HepG2 (cell line): Measurements from ENCODE around the gene ZNF683. TPM values are rescaled to one million over a fixed set of nuclear protein-coding genes. Genes with fewer than 3 reads are reported as not detected.

Experiments used
- CEBPB ChIP-seq: IDR thresholded peaks from 2 replicates; pipeline ENCODE4 v1.6.1; 2011; ENCODE audit warnings: low read depth, low read length, improper control_type of control experiment, borderline replicate concordance
- DZIP1 ChIP-seq: sonication (generic); formaldehyde crosslinking; IDR thresholded peaks from 2 replicates; pipeline ENCODE4 v1.5.0; 2020; ENCODE audit warnings: mild to moderate bottlenecking, missing genetic modification reagents
- FOSL1 ChIP-seq: sonication (generic); formaldehyde crosslinking; IDR thresholded peaks from 2 replicates; pipeline ENCODE4 v1.9.0; 2021; ENCODE audit warnings: missing genetic modification reagents, borderline replicate concordance
- MXD3 ChIP-seq: IDR thresholded peaks from 2 replicates; pipeline ENCODE4 v1.6.1; 2016; ENCODE audit warnings: mild to moderate bottlenecking, missing biosample characterization, missing genetic modification reagents
- MXD4 ChIP-seq: IDR thresholded peaks from 2 replicates; pipeline ENCODE4 v1.6.1; 2016; ENCODE audit warnings: mild to moderate bottlenecking, missing biosample characterization, missing genetic modification reagents
- MZF1 ChIP-seq: sonication (generic); formaldehyde crosslinking; IDR thresholded peaks from 2 replicates; pipeline ENCODE4 v1.8.1; 2023; ENCODE audit warnings: mild to moderate bottlenecking, missing genetic modification reagents, borderline replicate concordance
- PCBP1 ChIP-seq: fragments of 200-400 bp; formaldehyde crosslinking; IDR thresholded peaks from 2 replicates; pipeline ENCODE4 v1.6.1; 2017; ENCODE audit warnings: mild to moderate bottlenecking, low read depth, low read length, borderline replicate concordance
- PHF8 ChIP-seq: sonication (generic); formaldehyde crosslinking; IDR thresholded peaks from 2 replicates; pipeline ENCODE4 v1.5.0; 2020; ENCODE audit warnings: missing genetic modification reagents
- SETDB1 ChIP-seq: sonication (generic); formaldehyde crosslinking; IDR thresholded peaks from 2 replicates; pipeline ENCODE4 v1.5.1; 2020; ENCODE audit warnings: missing genetic modification reagents, mild to moderate bottlenecking, borderline replicate concordance
- SSRP1 ChIP-seq: IDR thresholded peaks from 2 replicates; pipeline ENCODE4 v1.6.1; 2016; ENCODE audit warnings: control low read depth
- ZBTB38 ChIP-seq: sonication (generic); formaldehyde crosslinking; IDR thresholded peaks from 2 replicates; pipeline ENCODE4 v1.5.1; 2020; ENCODE audit warnings: mild to moderate bottlenecking, missing genetic modification reagents
- ZFP1 ChIP-seq: IDR thresholded peaks from 2 replicates; pipeline ENCODE4 v1.6.1; 2016
- ZNF460 ChIP-seq: sonication (generic); formaldehyde crosslinking; IDR thresholded peaks from 2 replicates; pipeline ENCODE4 v1.5.1; 2020; ENCODE audit warnings: missing genetic modification reagents, mild to moderate bottlenecking, borderline replicate concordance
- ZNF605 ChIP-seq: sonication (generic); formaldehyde crosslinking; IDR thresholded peaks from 2 replicates; pipeline ENCODE4 v1.8.0; 2022; ENCODE audit warnings: mild to moderate bottlenecking, missing genetic modification reagents
- polyA plus RNA-seq, 8 experiments: library from polyadenylated mRNA; depleted of rRNA in 3 of 8; stranded (reverse) in 7 of 8; unstranded in 1 of 8; fragments of >200 nt; fragmentation: Illumina TruSeq in 4 of 8; extraction: Trizol in 4 of 8; gene quantifications; 2 replicates each; pipeline versions ENCODE4 v1.2.1 to v1.2.3, GENCODE V29; 2011 to 2016; ENCODE audit warnings: low read depth in 4 of 8, missing spikeins in 1 of 8, mixed read lengths in 1 of 8; ENCODE audit not compliant: insufficient read depth in 1 of 8
- total RNA-seq, 5 experiments: library from RNA; depleted of rRNA; stranded (reverse); fragments of >200 nt; fragmentation: Illumina TruSeq; extraction: Trizol; gene quantifications; 2 replicates each; pipeline ENCODE4 v1.2.3, GENCODE V29; 2016; ENCODE audit warnings: low read depth in 1 of 5
- TF ChIP-seq, protein P1 (sequence below): sonication (generic); formaldehyde crosslinking; IDR thresholded peaks from 2 replicates; pipeline ENCODE4 v1.4.0; 2020; ENCODE audit warnings: missing genetic modification reagents
- TF ChIP-seq, protein P2 (sequence below), 2 experiments: sonication (generic) in 1 of 2; formaldehyde crosslinking in 1 of 2; IDR thresholded peaks; 2 replicates each; pipeline versions ENCODE4 v1.4.0 to v1.6.1; 2016 to 2020; ENCODE audit warnings: borderline replicate concordance in 1 of 2, low read depth in 1 of 2, mild to moderate bottlenecking in 1 of 2, missing genetic modification reagents in 1 of 2
- TF ChIP-seq, protein P3 (sequence below): sonication (generic); formaldehyde crosslinking; IDR thresholded peaks from 2 replicates; pipeline ENCODE4 v1.4.0; 2020; ENCODE audit warnings: missing genetic modification reagents
- TF ChIP-seq, protein P4 (sequence below): sonication (generic); formaldehyde crosslinking; IDR thresholded peaks from 2 replicates; pipeline ENCODE4 v1.8.0; 2023; ENCODE audit warnings: mild to moderate bottlenecking, missing genetic modification reagents
- TF ChIP-seq, protein P5 (sequence below): sonication (generic); formaldehyde crosslinking; IDR thresholded peaks from 2 replicates; pipeline ENCODE4 v1.8.1; 2023; ENCODE audit warnings: mild to moderate bottlenecking, missing genetic modification reagents, borderline replicate concordance

The ZNF683 gene
- total and polyA plus RNA-seq, 2 of the 13 experiments (the other 11 are each of a cell fraction or from before 2014, with no cell fraction given), result not detected

GRCh38 chr1:26408604-26409003, 36.1 kb upstream of the ZNF683 start (continued):
- TF ChIP-seq, protein P1, sequence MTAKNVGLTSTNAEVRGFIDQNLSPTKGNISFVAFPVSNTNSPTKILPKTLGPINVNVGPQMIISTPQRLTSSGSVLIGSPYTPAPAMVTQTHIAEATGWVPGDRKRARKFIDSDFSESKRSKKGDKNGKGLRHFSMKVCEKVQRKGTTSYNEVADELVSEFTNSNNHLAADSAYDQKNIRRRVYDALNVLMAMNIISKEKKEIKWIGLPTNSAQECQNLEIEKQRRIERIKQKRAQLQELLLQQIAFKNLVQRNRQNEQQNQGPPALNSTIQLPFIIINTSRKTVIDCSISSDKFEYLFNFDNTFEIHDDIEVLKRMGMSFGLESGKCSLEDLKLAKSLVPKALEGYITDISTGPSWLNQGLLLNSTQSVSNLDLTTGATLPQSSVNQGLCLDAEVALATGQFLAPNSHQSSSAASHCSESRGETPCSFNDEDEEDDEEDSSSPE, result peak; percentile 94
- TF ChIP-seq, protein P2, sequence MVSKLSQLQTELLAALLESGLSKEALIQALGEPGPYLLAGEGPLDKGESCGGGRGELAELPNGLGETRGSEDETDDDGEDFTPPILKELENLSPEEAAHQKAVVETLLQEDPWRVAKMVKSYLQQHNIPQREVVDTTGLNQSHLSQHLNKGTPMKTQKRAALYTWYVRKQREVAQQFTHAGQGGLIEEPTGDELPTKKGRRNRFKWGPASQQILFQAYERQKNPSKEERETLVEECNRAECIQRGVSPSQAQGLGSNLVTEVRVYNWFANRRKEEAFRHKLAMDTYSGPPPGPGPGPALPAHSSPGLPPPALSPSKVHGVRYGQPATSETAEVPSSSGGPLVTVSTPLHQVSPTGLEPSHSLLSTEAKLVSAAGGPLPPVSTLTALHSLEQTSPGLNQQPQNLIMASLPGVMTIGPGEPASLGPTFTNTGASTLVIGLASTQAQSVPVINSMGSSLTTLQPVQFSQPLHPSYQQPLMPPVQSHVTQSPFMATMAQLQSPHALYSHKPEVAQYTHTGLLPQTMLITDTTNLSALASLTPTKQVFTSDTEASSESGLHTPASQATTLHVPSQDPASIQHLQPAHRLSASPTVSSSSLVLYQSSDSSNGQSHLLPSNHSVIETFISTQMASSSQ (IDR thresholded peaks at IDR 0.05; ENCODE audit: low read depth), result no peak
- TF ChIP-seq, protein P2 (CRISPR knock-in tag; IDR thresholded peaks at IDR 0.05; ENCODE audit: borderline replicate concordance), result peak; percentile 90
- TF ChIP-seq ZBTB38 (CRISPR knock-in tag) (peak; percentile 99), PHF8 (peak; percentile 79), SETDB1 (CRISPR knock-in tag) (0 out of 2 replicates have a peak, but pooled peaks have one; percentile 30), ZNF460 (CRISPR knock-in tag) (peak; percentile 77), PCBP1 (no peak), FOSL1 (CRISPR knock-in tag) (peak; percentile 95), MXD4 (CRISPR knock-in tag) (peak; percentile 100), MXD3 (CRISPR knock-in tag) (peak; percentile 100), ZFP1 (CRISPR knock-in tag) (peak; percentile 99), MZF1 (CRISPR knock-in tag) (peak; percentile 100), ZNF605 (CRISPR knock-in tag) (peak; percentile 100), SSRP1 (peak; percentile 82), CEBPB (no peak), DZIP1 (CRISPR knock-in tag) (peak; percentile 100)
- TF ChIP-seq, protein P3, sequence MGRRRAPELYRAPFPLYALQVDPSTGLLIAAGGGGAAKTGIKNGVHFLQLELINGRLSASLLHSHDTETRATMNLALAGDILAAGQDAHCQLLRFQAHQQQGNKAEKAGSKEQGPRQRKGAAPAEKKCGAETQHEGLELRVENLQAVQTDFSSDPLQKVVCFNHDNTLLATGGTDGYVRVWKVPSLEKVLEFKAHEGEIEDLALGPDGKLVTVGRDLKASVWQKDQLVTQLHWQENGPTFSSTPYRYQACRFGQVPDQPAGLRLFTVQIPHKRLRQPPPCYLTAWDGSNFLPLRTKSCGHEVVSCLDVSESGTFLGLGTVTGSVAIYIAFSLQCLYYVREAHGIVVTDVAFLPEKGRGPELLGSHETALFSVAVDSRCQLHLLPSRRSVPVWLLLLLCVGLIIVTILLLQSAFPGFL, result peak; percentile 100
- TF ChIP-seq, protein P4, sequence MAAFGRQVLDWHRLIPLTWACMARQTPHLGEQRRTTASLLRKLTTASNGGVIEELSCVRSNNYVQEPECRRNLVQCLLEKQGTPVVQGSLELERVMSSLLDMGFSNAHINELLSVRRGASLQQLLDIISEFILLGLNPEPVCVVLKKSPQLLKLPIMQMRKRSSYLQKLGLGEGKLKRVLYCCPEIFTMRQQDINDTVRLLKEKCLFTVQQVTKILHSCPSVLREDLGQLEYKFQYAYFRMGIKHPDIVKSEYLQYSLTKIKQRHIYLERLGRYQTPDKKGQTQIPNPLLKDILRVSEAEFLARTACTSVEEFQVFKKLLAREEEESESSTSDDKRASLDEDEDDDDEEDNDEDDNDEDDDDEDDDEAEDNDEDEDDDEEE, result peak; percentile 100
- TF ChIP-seq, protein P5, sequence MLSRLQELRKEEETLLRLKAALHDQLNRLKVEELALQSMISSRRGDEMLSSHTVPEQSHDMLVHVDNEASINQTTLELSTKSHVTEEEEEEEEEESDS, result peak; percentile 99
